ENCODE results near the gene NGLY1.

GRCh38 chr3:25692341-25692740 lies 90.9 kb downstream of the NGLY1 start:
- TF ChIP-seq CTCF (IDR thresholded peaks at IDR 0.05; ENCODE audit: control extremely low read depth in 1 of 3, insufficient read depth in 1 of 3, low read depth in 1 of 3, low read length in 3 of 3) (no peak), YY1 (IDR thresholded peaks at IDR 0.05; ENCODE audit: low read depth, low read length) (no peak), POLR2AphosphoS5 (IDR thresholded peaks at IDR 0.05; ENCODE audit: low read depth, low read length) (no peak), JUN (IDR thresholded peaks at IDR 0.05; ENCODE audit: low read depth, low read length) (no peak), SP1 (IDR thresholded peaks at IDR 0.05; ENCODE audit: low read depth, low read length) (no peak), PHF8 (conservative IDR thresholded peaks at IDR 0.05; ENCODE audit: low read depth, low read length) (no peak)
